GM06990 (cell line): ENCODE measurements around the gene ODAD4.

Experiments used
- DNase-seq: peaks from one replicate; pipeline ENCODE4 v3.0.0-alpha.2; 2011; ENCODE audit not compliant: insufficient read length; ENCODE audit errors: extremely low read depth
- H3K27me3 ChIP-seq: replicated peaks from 2 replicates; pipeline ENCODE4 v1.6.0; 2011; ENCODE audit warnings: low read length; ENCODE audit not compliant: control insufficient read depth, insufficient read depth
- H3K36me3 ChIP-seq: 2 replicates; pipeline ENCODE4 v1.5.1; 2011; ENCODE audit warnings: low read length; ENCODE audit not compliant: control insufficient read depth, insufficient read depth
- H3K4me3 ChIP-seq: replicated peaks from 2 replicates; pipeline ENCODE4 v1.5.1; 2011; ENCODE audit warnings: low read depth, mild to moderate bottlenecking, control low read depth, low read length
- CTCF ChIP-seq: IDR thresholded peaks from 2 replicates; pipeline ENCODE4 v1.5.1; 2011; ENCODE audit warnings: low read length, control low read depth, mild to moderate bottlenecking, inconsistent platforms; ENCODE audit not compliant: insufficient read depth, poor library complexity, severe bottlenecking

ODAD4 gene

GRCh38 chr17:41973408-41973811, 43.0 kb downstream of the ODAD4 start:
- no peak for DNase-seq
- Histone ChIP-seq H3K27me3 (no peaks in the 10 kb centered on the region), H3K36me3 (peaks cover 50% of the 10 kb centered on the region), H3K4me3 (no peak overlapping the region)
- no peak for TF ChIP-seq CTCF

GRCh38 chr17:41974031-41974430, 43.6 kb downstream of the ODAD4 start:
- TF ChIP-seq CTCF: no peak
- Histone ChIP-seq H3K36me3 (peaks cover 46% of the 10 kb centered on the region), H3K4me3 (no peak overlapping the region), H3K27me3 (no peaks in the 10 kb centered on the region)
- no peak for DNase-seq

DNA sequence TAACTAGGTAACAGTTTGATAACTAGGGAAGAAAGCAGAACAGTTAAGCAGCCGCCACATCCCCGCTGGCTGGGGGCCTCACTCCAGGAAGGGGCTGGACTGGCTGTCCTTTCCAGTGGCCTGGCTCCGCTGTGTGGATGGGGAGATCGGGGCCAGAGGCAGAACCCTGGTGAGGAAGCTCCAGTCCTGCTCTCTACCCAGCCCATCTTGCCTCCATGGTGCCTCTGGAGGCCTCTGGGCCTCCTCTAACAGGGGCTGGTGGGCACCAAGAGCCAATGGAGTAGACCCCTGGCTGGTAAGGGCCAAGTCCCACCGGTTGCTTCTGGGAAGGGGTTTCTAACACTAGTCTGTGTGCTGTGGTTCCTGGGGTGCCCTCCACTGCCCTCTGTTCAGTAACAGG, 44.2 kb downstream of the ODAD4 start:
- H3K4me3 ChIP-seq: no peak overlapping the region
- TF ChIP-seq CTCF: no peak
- H3K36me3 ChIP-seq: peaks cover 46% of the 10 kb centered on the region
- no peak for DNase-seq
- H3K27me3 ChIP-seq: no peaks in the 10 kb centered on the region

DNA sequence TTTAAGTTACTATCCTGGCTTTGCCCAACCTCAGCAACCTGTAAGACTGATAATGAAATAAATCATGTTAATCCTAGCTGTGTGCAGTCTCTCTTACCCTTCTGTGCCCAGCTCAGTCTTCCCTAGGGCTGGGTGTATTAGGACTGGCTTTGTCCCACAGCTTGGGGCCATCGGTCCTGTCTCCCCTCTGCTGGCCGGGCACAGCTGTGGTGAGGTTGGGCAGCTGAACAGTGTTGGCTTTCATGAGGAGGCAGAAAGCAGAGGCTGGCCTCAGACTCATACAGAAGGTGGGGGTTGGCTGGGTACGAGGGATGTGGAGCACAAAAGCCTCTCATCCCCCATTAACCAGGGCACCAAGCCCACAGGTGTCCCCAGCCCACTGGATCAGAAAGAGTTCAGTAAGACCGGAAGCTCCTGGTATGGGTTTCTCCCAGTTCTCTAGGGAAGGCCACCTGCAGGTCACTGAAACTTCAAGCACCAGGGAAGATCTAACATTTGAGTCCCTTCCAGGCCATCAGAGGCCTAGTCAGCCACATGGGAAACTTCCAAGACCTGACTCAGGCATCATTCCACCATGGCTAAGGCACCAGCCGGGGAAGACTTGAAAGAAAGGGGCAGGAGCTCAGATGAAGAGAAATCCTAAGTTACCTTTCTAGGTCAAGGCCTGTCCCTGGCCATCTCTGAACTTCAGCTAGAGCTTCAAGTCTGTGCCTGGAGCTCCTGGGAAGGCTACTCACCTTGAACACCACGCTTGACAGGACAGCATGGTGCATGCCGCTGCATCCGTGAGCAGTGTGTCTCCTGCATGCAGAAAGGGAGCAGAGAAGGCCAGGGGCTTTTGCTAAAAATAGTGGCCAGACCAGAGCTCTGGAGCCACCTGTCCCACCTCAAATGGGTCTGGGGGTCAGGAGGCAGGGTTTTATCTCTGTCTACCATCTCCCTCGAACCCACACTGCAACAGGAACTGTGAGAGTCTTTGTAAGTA, 45.0 kb downstream of the ODAD4 start:
- H3K4me3 ChIP-seq: no peak overlapping the region
- TF ChIP-seq CTCF: no peak
- H3K27me3 ChIP-seq: no peaks in the 10 kb centered on the region
- peaks cover 50% of the 10 kb centered on the region for H3K36me3 ChIP-seq
- DNase-seq: no peak

DNA sequence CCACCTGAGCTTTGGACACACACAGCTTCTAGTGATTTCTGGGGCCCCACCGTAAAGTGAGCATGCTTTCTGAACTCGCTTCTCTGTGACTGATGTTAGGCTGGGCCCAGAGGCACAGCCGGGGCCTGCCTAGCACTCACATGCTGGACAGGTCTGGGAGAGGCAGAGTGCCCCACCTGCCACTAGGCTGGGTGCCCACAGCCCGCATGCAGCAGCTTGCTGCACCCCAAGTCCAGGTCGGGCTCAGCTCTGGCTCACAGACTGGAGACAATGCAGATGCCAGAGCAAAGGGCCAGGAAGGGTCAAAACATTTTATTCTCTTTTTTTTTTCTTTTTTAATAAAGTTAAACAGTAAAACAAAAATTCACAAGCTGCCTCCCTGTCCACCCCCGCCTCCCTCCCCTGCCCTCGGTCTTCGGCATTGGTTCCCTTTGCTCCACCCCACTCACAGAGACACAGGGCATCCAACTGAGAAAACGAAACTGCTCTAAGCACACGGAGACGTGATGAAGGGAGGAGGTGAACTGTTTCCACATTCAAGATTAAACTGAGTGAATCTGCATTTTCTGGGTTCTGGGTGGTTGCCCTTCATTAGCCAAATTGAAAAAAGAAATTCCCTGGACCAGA, 45.8 kb downstream of the ODAD4 start:
- no peak overlapping the region for H3K4me3 ChIP-seq
- no peaks in the 10 kb centered on the region for H3K27me3 ChIP-seq
- peaks cover 48% of the 10 kb centered on the region for H3K36me3 ChIP-seq
- no peak for DNase-seq
- TF ChIP-seq CTCF: no peak
